Dermis microvascular lymphatic vessel endothelial cell (primary cell): Measurements from ENCODE around the gene ACAP3. TPM values are rescaled to one million over a fixed set of nuclear protein-coding genes. Genes with fewer than 3 reads are reported as not detected.

ENCODE experiments used
- DNase-seq, 2 donors: peaks; one replicate each; pipeline versions ENCODE4 v3.0.0 to v3.0.0-alpha.2; 2010; ENCODE audit warnings: low read depth in 2 of 2
- total RNA-seq: library from RNA; depleted of rRNA; stranded (reverse); fragments of >200 nt; gene quantifications from 2 replicates; pipeline ENCODE4 v1.2.1, GENCODE V29; 2014

Gene ACAP3
- total RNA-seq, 1 donor from 2014 or later: 11.8 TPM

DNA sequence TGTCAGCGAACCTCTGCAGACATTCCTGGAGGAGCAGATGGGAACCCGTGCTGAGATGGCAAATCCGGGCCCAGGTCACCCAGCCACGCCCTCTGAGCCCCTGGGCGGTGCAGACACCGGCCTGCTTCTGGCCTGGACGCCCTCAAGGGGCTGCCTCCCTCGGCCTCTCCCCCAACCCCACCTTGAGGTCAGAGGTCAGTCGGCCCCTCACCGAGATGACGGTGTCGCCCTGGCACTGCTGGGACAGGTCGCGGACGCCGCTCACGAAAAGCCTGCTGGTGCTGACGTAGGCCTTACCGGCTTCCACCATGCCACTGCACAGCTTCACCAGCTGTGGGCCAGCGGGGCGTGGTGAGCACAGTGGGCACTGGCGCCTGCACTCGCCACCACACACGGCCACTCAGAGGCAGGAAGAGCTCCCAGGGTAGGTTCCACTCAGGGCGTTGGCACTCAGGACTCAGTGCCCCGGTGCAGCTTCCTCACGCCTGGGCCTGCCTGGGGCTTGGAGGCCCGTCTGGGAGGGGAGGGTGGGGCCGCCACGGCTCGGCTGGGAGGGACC, 4.7 kb downstream of the ACAP3 start:
- no peak for DNase-seq

DNA sequence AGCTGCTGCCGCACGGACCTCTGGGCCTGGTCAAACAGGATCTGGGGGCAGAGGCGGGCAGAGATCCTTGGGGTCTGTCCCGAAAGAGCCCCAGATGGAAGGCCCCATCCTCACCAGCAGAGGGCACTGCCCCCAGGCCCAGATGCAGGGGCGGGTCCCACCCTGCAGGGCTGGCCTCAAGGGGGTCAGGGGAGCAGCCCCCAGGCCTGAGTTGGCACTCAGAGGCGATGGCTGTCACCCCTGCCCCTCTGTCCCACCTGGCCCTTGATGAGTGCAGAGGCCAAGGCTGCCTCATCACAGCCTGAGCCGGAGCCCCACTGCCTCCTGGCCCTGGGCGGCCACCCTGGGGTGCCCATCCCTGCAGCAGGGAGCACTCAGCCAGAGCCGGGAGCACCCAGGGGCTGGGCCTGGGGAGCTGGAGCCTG, 5.7 kb downstream of the ACAP3 start:
- DNase-seq: no peak

DNA sequence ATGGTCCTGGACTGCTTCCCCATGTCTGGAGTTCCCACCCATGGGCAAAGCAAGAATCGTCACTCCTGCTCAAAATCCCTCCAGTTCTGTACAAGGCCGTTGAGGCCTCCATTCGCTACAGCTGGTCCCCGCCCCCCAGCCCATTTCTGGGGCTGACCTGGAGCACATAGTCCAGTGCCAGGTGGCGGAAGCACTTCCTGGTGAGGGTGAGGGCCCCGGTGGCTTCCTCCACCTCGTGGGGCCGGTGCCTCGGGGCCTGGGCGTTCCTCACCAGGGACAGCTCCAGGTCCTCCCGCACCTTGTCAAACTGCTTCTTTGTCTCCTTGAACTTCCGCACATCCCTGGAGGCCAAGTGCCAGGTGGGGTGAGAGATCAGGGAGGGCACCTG, 7.4 kb downstream of the ACAP3 start:
- no peak for DNase-seq

DNA sequence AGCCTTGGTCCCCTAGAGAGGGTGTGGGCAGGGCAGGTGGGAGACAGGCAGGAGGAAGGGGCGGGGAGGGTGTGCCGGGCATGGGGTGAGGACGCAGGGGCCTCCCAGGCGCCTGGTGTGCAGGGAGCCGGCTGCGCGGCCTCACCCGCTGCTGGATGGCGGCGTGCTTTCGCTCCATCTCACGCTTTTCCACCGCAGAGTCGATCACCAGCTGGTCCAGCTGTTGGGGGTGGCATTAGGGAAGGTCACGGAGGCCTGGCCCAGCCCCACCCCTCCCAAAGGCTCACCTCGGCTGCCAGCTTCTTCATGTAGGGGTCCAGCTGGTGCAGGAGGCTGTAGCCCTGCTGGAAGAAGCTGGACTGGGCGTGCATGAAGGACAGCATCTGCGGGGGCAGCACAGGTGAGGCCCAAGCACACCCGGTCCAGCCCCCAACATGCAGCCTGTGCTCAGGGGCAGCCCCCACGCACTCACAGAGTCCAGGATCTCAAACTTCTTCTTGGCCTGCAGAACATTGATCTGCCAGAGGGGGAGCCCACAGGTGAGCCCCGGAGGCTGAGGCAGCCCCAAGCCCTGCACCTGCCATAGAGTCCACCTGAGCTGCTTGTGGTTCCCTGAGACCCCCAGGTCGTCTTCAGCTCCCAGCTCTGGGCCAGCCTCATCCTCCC, 7.9 kb downstream of the ACAP3 start:
- DNase-seq: no peak

DNA sequence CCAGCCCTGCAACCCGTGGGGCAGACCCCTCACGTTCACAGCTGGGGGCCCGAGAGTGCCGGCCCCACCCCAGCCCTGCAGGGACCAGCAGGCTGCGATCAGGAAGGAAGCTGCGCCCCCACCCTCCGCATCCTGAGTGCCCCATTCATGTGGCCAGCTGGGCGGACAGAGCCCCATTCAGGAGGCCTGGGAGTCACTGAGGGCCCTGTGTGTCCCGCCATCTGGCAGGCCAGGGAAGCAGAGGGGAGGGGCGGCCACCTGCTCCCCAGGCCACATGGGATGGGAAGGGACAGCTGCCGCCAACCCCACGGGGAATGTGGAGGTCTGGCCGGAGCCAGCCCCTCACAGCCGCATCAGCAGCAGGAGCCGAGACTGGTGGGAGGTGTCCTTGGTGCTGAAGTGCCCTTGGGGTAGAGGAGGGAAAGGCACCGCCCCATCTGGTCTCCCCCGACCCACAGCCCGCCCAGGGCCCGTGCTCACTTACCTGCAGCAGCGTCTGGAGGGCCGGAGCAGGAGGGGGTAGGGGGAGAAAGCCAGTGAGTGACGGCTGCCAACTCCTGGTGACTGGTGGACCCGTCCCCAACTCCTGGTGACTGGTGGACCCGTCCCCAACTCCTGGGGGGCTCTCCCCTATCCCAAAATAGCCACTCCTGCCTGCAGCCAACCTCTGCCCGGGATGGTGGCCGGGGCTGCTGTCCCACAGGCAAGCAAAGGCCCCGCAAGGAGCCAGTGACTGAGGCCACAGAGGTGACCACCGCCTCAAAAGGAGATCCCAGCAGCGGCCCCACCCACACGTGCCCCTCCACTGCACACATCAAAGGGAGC, 8.7 kb downstream of the ACAP3 start:
- DNase-seq: peak in 1 of 2 donors; percentile 50

DNA sequence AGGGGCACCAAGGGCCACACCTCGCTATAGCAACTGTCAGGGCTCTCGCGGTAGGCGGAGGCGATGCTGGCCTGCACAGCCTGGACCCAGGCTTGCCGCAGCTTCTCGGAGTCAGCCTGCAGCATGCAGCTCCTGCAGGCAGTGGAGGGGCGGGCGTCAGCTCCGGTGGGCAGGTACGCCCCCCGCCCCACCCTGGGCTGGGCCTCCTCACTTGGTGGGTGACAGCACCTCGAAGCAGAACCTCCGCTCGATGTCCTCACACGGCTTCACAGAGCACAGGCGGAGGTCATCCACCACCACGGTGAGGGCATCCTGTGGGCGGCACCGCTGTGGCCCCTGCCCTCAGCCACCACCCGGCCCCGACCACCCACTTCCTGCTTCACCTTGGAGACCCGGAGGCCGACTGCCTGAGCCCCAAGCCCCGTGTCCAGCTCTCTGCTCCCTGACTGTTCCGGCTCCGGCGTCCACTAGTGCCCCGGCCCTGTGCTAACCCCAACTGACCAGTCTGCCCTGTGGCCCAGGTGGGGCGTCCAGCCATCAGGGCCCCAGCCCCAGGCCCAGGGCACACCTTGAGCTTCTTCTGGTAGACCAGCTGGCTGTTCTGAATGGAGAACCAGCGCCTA, 9.8 kb downstream of the ACAP3 start:
- no peak for DNase-seq

DNA sequence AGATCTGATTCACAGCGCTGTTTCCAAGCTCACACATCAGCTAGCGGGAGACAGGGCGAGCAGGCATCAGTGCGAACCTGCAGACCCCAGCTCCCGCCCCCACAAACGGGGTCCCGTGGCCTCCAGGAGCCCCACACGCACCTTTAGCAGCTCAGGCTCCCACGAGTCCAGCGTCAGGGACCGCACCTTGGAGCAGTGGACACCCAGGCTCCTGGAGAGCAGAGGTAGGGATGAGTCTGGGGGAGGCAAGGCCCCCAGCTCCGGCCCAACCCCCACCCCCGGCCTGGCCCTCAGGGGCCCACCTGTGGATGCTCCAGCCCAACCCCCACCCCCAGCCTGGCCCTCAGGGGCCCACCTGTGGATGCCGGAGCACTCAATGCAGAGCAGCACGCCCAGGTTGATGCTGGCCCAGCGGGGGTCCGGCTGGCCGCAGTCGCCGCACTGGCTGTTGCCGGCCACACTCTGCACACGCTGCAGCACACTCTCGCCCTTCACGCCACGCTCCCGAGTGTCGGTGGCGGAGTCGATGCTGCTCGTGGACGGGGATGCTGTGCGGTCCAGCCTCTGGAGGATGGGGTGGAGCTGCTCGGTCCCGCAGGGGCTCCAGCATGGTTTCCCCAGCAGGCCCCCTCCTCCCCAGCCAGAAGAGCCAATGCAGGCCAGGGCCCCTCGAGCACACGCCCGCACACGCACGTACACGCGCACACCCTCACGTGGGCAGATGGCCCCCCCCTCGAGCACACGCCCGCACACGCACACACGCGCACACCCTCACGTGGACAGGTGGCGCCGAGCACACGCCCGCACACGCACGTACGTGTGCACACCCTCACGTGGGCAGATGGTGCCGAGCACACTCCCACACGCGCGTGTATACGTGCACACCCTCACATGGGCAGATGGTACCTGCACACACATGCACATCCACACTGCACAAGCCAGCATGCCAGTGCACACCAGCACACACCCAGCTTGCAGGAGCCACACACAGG, 11.4 kb downstream of the ACAP3 start:
- no peak for DNase-seq

DNA sequence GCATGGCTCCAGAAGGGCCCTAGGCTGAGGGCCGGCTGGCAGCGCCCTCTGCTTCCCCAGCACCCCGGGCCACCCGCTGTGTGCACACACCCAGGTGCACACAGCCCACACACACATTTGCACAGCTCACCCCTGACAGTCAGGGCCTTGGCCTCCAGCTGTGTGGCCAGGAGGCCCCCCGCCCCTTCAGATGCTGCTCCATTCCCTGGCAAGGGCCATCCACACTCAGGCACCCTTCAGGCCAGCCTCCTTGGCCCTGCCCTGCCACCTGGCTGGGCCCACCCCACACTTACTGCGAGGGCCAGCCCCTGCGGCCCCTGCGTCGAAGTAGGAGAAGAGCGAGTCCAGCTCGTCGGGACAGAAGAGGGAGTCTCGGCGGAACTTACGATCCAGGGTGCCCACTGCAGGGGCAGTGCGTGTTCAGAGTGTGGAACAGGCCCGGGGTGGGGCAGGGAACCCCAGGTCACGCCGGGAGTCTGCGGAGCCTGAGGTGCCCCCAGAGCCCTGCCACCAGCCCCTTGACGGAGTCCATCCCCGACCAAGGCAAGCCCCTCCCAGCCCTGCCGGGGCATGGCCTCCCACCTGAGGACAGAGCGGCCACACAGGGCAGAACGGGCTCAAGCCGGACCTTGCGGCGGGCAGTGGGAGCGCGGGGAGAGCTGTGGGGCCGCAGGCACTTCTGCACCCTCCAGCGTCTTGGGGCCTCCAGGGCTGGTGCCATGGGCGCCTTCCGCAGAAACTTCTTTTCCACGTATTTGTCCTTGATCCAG, 12.4 kb downstream of the ACAP3 start:
- DNase-seq: no peak

DNA sequence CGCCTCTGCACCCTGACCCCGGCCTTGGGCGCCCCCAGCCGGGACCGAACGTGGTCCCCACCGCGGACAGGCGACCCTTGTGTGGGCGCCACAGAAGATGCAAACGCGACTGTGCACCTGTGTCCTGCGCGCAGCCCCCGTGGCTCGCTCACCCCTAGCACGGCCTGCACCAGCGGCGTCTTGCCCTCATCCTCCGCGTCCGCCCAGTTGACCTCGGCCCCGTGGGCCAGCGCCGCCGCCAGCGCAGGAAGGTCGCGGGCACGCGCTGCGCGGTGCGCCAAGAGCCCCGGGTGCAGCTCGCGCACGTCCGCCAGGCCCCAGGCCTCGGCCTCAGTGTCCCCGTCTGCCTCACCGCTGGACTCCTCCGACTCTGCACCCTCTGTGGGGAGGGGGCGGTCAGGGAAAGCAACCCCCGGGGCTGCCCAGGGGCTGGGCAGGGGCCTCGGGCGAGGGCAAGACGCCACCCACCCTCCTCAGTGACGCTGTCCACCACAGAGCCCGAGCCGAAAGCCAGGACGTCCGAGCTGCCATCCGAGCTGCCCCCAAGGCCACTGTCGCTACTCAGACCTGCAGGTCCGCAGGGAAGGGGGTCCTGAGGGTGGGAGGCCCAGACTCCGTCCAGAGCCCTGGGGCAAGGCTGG, 13.4 kb downstream of the ACAP3 start:
- DNase-seq: no peak

DNA sequence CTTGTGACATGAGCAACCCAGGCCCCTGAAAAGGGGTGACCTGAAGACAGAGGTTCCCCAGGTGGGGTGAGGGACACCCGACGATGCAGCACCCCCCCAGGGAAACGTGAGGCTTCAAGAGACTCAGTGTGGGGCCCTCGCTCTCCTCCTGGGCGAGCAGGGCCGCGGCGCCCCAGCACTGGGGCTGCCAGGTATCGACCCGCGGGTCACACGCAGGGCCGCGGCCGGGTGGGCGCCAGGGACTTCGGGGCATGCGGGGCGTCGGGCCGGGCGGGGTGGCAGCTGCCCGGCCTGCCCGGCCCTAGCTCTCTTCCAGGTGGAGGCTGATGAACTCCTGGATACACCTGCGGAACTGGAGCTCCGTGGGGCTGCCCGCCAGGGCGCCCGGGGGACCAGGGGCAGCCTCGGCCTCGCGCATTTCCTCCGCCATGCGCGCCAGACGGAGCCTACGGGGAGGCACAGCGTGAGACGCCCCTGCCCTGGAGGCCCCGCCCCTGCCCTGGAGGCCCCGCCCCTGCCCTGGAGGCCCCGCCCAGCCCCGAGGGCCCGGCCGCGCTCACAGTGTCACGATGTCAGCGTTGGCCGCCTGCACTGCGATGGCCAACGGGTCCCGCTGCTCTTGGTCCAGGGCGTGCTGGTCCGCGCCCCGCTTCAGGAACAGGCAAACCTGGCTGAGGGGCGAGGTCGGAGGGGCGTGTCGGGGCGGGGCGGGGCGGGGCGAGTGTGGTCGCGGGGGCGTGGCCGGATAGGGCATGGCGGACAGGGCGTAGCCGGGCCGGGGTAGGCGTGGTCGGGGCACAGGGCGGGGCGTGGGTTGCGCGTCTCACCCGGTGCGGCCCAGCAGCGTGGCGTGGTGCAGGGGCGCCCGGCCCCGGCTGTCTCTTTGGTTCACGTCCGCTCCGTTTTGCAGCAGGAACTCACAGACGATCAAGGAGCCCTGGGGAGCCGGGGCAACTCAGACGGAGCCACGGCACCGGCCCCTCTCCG, 14.2 kb downstream of the ACAP3 start:
- peak in 1 of 2 donors; percentile 25 for DNase-seq

DNA sequence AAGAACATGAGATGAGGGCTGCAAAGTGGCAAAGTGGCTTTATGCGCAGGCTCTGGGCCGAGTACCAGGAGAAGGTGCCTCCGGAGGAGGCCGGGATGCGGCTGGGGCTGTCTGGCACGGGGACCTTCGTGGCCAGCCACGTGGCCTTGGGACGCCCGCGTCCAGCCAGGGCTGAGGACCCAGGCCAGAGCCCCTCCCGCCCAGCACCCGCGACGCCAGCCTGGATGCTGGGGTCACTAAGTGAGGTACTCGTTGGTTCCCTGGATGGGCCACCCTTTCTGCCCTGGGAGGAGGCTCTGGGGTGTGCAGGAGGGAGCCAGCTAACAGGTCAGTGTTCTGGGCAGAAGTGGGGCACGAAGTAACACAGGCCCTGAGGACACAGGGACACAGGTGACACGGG, 14.9 kb downstream of the ACAP3 start:
- DNase-seq: no peak

DNA sequence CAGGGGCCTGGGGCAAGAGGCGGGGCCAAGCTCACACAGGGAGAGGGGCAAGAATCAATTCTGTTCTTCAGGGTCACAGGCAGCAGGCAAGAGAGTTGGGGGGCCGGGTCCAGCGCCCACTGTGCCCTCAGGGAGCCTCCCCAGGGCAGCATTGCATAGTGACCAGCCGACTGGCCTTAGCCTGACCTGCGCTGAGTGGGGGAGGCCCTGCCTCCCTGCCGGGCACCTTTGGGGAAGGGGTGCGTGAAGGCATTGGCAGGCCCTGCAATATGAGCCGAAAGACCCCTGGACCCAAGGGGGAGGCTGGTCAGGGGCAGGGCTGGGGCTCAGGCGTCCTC, 15.3 kb downstream of the ACAP3 start:
- no peak for DNase-seq

DNA sequence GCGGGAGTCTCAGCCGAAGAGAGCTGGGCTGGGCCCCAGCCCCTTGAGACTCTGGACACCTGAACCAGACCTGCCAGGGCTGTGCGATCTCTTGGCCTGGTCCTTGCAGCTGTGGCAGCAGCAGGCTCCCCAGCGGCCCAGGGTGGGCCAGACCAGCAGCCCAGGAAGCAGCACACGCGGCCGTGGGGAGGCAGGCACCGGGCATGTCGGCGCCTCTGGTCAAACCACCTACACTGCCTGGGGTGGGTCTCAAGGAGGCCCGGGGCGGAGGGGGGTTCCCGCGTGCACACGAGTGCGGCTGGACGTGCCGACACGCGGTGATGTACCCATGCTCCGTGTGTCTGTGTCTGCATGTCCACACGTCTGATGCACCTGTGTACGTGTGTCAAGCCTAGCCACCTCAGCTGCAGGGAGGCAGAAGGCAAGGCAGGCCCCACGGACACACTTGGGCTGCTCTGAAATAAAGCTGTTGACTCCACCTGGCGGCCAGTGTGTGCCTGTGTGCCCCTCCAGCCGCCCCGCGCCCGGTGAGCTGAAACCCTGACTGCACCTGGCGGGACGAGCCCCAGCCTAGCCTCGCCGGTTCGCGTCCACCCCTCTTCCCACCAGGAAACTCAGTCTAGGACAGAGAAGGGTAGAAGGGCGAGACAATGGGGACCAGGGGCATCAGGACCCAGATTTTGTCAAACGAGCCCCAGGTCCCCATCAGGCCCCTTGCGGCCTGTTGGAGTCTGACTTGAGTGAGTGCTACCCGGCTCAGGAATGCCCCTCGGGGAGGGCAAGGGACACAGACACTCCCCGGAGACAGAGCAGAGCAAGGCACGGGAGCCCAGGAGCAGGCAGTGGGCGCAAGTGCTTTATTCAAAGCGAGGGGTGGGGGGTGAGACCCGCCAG, 15.9 kb downstream of the ACAP3 start:
- peak in 1 of 2 donors; percentile 70 for DNase-seq

DNA sequence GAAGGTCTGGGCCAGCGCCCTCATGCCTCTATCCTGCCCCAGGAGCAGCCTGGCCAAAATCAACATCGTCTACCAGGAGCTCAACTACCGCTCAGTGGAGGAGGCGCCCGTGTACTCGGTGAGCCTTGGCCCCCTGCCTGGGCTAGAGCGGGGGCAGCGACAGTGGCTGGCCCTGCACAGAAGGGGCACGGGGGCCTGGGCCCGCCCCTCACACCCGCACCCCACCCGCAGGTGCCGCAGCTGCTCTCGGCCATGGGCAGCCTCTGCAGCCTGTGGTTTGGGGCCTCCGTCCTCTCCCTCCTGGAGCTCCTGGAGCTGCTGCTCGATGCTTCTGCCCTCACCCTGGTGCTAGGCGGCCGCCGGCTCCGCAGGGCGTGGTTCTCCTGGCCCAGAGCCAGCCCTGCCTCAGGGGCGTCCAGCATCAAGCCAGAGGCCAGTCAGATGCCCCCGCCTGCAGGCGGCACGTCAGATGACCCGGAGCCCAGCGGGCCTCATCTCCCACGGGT, 16.7 kb downstream of the ACAP3 start:
- no peak for DNase-seq

DNA sequence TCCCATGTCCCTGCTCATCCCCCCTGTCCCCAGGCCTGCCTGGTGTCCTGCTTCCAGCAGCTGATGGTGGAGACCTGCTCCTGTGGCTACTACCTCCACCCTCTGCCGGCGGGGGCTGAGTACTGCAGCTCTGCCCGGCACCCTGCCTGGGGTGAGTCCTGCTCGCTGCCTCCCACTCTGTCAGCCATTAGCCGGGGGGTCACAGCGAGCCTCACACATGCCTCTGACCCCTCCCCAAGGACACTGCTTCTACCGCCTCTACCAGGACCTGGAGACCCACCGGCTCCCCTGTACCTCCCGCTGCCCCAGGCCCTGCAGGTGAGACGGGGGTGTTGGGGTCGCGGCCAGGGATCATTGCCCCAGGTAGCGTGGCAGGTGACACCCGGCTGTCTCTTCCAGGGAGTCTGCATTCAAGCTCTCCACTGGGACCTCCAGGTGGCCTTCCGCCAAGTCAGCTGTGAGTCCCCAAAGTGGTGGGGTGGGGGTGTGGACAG, 17.4 kb downstream of the ACAP3 start:
- DNase-seq: peak in 1 of 2 donors; percentile 60

DNA sequence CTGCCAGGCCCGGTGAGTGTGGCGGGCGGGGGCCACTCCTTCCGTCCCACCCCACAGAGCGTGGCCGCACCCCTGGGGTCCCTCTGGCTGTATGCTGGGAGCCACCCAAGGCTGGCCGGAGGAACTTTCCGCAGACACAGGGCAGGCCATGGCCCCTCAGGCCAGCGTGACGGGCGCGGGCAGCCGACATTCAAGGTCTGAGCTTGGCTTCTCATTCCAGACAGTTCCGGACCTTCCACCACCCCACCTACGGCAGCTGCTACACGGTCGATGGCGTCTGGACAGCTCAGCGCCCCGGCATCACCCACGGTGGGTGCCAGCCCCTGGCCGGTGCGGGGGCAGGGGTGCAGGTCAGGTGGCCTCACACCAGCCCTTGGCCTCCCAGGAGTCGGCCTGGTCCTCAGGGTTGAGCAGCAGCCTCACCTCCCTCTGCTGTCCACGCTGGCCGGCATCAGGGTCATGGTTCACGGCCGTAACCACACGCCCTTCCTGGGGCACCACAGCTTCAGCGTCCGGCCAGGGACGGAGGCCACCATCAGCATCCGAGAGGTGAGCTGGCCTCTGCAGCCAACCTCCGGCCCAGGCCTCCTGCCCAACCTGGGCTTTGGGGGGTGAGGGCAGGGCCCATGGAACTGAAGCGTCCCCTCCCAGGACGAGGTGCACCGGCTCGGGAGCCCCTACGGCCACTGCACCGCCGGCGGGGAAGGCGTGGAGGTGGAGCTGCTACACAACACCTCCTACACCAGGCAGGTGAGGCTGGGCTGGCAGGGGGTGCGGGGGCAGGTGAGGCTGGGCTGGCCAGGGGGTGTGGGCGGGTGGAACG, 20.2 kb downstream of the ACAP3 start:
- DNase-seq: no peak
